ENCODE data around the gene CHST3. TPM values are rescaled to one million over a fixed set of nuclear protein-coding genes. Genes with fewer than 3 reads are reported as not detected.

CHST3 gene
- total RNA-seq, 2 experiments from 2014 or later, result 0.21 TPM

DNA sequence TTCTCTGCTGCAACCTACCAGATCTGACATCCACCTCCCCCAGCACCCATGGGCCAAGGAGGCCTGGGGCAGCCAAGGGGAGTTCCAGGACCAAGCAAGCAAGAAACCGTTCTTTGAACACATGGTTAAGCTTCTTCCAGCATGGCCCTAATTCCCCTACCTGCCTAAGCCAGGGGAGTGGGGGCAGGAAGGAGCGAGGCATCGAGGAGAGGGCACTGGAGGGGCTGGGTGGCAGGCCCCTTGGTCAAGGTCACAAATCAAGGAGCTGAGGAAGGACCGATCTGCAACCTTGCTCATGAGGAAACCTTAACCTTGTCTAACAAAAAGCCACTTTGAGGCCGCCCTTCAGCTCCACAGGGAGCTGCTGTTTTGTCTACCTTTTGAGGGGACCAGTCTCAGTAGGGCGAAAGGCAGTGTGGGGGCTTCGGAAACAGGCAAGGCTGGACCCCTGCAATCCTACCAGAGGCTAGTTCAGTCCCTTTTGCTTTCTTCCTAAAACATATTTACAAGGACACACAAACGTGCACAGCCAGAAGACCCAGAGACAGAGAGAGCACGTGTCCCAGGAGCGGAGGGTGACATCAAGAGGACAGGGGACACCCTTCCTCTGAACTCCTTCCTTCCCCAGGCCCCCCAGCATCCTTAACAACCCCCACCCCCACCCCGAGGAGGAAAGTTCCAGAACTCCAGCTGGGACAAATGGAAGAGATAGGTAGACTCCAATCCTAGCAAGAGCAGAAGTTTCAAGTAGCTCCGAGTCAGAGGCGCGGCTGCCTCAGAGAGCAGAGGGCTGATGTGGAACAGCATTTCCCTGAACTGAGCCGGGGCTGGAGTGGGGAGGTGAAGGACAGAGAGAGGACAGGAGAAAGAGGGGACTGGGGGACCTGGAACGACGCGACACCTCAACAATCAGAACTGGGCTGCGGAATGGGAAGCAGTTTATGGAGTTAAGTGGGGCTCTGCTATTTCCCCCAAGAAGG, 95.9 kb downstream of the CHST3 start:
- POLR2A ChIA-PET, result no interaction called here
- CTCF ChIA-PET, result interaction anchor here (0.5 to 0.6 kb wide), 2 partner anchors 129 to 309 kb away, joined by 4 to 5 read pairs; no protein-coding TSS in a partner anchor

GRCh38 chr10:72061491-72061890, 97.3 kb downstream of the CHST3 start:
- ChIA-PET POLR2A (no interaction called here), CTCF (interaction anchor here (0.6 to 2.8 kb wide), 2 partner anchors 13 to 84 kb away, joined by 3 to 11 read pairs; no protein-coding TSS in a partner anchor)

DNA sequence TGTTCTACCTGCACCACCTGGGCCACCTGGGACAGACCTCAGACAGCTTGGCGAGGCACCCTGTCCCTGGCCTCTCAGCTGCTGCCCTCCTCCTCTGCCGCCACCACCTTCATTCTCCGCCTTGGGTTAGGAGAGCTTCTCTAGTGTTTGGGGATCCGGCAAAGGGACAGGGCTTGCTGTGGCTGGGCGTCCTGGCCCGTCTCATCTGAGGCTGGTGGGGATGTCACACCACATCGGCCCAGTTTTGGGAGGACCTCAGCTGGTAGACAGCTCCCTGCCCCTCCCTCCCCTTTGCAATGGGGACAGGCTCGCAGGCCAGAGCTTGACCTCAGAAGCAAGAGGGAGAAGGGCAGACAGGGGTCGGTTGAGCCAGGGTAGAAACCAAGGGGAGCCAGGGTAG, 97.7 kb downstream of the CHST3 start:
- CTCF ChIA-PET, result interaction anchor here (2.8 kb wide), 1 partner anchor 14 kb away, joined by 11 read pairs; no protein-coding TSS in a partner anchor
- POLR2A ChIA-PET, result no interaction called here

DNA sequence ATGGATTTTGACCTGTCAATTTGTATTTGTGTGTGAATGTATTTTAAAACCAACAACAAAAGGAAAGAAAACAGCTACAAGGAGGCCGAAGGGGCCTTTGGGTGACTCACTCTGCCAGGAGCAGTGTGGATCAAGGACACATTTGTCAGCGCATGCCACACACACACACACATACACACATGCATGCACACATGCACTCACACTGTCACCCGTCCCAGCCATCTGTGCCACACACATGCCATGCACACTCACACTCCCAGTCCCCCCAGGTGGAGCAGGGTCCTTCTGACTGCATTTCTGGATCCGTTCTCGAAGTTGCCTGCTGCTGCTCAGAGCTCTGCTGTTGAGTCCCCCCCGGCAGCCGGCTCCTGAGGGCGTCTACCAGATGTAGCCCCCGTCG, 98.2 kb downstream of the CHST3 start:
- ChIA-PET CTCF (interaction anchor here (2.8 kb wide), 1 partner anchor 14 kb away, joined by 11 read pairs; no protein-coding TSS in a partner anchor), POLR2A (no interaction called here)

Other genes starting within 250 kb of the CHST3 start
- under 1 TPM; 0.15 to 0.17 TPM for gene C10orf105, start 244.6 kb upstream of the CHST3 start, total RNA-seq
- gene VSIR, start 190.9 kb upstream of the CHST3 start, total RNA-seq, result 10 to 100 TPM; 52.7 to 60.8 TPM
- gene PSAP, start 113.1 kb upstream of the CHST3 start, total RNA-seq, result 100 to 1,000 TPM in 1 of 2 experiments, 10 to 100 TPM in 1; 99.0 to 102 TPM
- gene SPOCK2, start 124.2 kb downstream of the CHST3 start, total RNA-seq, result 10 to 100 TPM; 46.3 to 48.8 TPM

Measured in activated CD8-positive, alpha-beta memory T cell treated with anti-CD3 and anti-CD28 coated beads for 36 hours (primary cell).